ENCODE results near the gene ADRM1. TPM values are rescaled to one million over a fixed set of nuclear protein-coding genes. Genes with fewer than 3 reads are reported as not detected.

The ADRM1 gene
- total RNA-seq, 2 donors from 2014 or later, result 67.3 to 132 TPM

- ATAC-seq (replicated peaks), result no peak
- H3K9me3 Mint-ChIP-seq, result no peaks in the 10 kb centered on the region
- no peaks in the 10 kb centered on the region for H3K27me3 Mint-ChIP-seq
- H3K36me3 Mint-ChIP-seq (ENCODE audit: low read depth), result no peaks in the 10 kb centered on the region
- no peaks in the 10 kb centered on the region for H3K4me1 Mint-ChIP-seq
- H3K4me3 Mint-ChIP-seq, result no peak overlapping the region
- H3K27ac Mint-ChIP-seq, result no peak overlapping the region
Observed at GRCh38 chr20:62327726-62328495, 25.1 kb downstream of the ADRM1 start.

- Mint-ChIP-seq H3K4me3 (no peak overlapping the region), H3K9me3 (no peaks in the 10 kb centered on the region), H3K36me3 (ENCODE audit: low read depth) (no peaks in the 10 kb centered on the region), H3K27me3 (no peaks in the 10 kb centered on the region), H3K4me1 (no peaks in the 10 kb centered on the region), H3K27ac (no peak overlapping the region)
- ATAC-seq (replicated peaks), result no peak
Observed at GRCh38 chr20:62328684-62329388, 26.0 kb downstream of the ADRM1 start.

GRCh38 chr20:62329389-62330377, 26.9 kb downstream of the ADRM1 start:
- ATAC-seq (replicated peaks), result no peak
- no peak overlapping the region for H3K4me3 Mint-ChIP-seq

GRCh38 chr20:62330576-62331317, 27.9 kb downstream of the ADRM1 start:
- no peaks in the 10 kb centered on the region for H3K4me1 Mint-ChIP-seq
- no peak for ATAC-seq (replicated peaks)
- no peak overlapping the region for H3K27ac Mint-ChIP-seq
- no peak overlapping the region for H3K4me3 Mint-ChIP-seq
- no peaks in the 10 kb centered on the region for H3K36me3 Mint-ChIP-seq (ENCODE audit: low read depth)
- H3K9me3 Mint-ChIP-seq, result no peaks in the 10 kb centered on the region
- H3K27me3 Mint-ChIP-seq, result no peaks in the 10 kb centered on the region

More at GRCh38 chr20:62329389-62330377, 26.9 kb downstream of the ADRM1 start:
- Mint-ChIP-seq H3K4me1 (no peaks in the 10 kb centered on the region), H3K27me3 (no peaks in the 10 kb centered on the region), H3K36me3 (ENCODE audit: low read depth) (no peaks in the 10 kb centered on the region), H3K27ac (no peak overlapping the region), H3K9me3 (no peaks in the 10 kb centered on the region)

- Mint-ChIP-seq H3K4me3 (no peak overlapping the region), H3K27ac (no peak overlapping the region), H3K27me3 (peaks cover under 1% of the 10 kb centered on the region), H3K4me1 (no peaks in the 10 kb centered on the region), H3K36me3 (ENCODE audit: low read depth) (no peaks in the 10 kb centered on the region), H3K9me3 (no peaks in the 10 kb centered on the region)
- ATAC-seq (replicated peaks), result no peak
Observed at GRCh38 chr20:62331347-62331746, 28.6 kb downstream of the ADRM1 start.

- peaks cover 6% of the 10 kb centered on the region for H3K27me3 Mint-ChIP-seq
- no peaks in the 10 kb centered on the region for H3K4me1 Mint-ChIP-seq
- H3K9me3 Mint-ChIP-seq, result no peaks in the 10 kb centered on the region
- H3K4me3 Mint-ChIP-seq, result no peak overlapping the region
- H3K36me3 Mint-ChIP-seq (ENCODE audit: low read depth), result no peaks in the 10 kb centered on the region
- no peak for ATAC-seq (replicated peaks)
- H3K27ac Mint-ChIP-seq, result no peak overlapping the region
Observed at GRCh38 chr20:62332421-62332820, 29.6 kb downstream of the ADRM1 start.

- H3K27me3 Mint-ChIP-seq, result peaks cover 8% of the 10 kb centered on the region
Observed at GRCh38 chr20:62332989-62333819, 30.4 kb downstream of the ADRM1 start.

GRCh38 chr20:62333820-62334595, 31.2 kb downstream of the ADRM1 start:
- no peaks in the 10 kb centered on the region for H3K36me3 Mint-ChIP-seq (ENCODE audit: low read depth)

More at GRCh38 chr20:62332989-62333819, 30.4 kb downstream of the ADRM1 start:
- no peaks in the 10 kb centered on the region for H3K36me3 Mint-ChIP-seq (ENCODE audit: low read depth)
- H3K4me3 Mint-ChIP-seq, result no peak overlapping the region
- ATAC-seq (replicated peaks), result no peak
- H3K9me3 Mint-ChIP-seq, result no peaks in the 10 kb centered on the region
- H3K4me1 Mint-ChIP-seq, result no peaks in the 10 kb centered on the region
- no peak overlapping the region for H3K27ac Mint-ChIP-seq

GRCh38 chr20:62334881-62335280, 32.1 kb downstream of the ADRM1 start:
- no peak overlapping the region for H3K4me3 Mint-ChIP-seq
- H3K27me3 Mint-ChIP-seq, result peaks cover 13% of the 10 kb centered on the region
- ATAC-seq (replicated peaks), result no peak
- H3K9me3 Mint-ChIP-seq, result no peaks in the 10 kb centered on the region
- H3K4me1 Mint-ChIP-seq, result no peaks in the 10 kb centered on the region
- no peak overlapping the region for H3K27ac Mint-ChIP-seq
- H3K36me3 Mint-ChIP-seq (ENCODE audit: low read depth), result no peaks in the 10 kb centered on the region

More at GRCh38 chr20:62333820-62334595, 31.2 kb downstream of the ADRM1 start:
- Mint-ChIP-seq H3K4me1 (no peaks in the 10 kb centered on the region), H3K9me3 (no peaks in the 10 kb centered on the region), H3K27ac (no peak overlapping the region), H3K4me3 (no peak overlapping the region), H3K27me3 (peaks cover 8% of the 10 kb centered on the region)
- ATAC-seq (replicated peaks), result no peak

- no peak for ATAC-seq (replicated peaks)
- no peaks in the 10 kb centered on the region for H3K9me3 Mint-ChIP-seq
- no peaks in the 10 kb centered on the region for H3K36me3 Mint-ChIP-seq (ENCODE audit: low read depth)
- H3K27me3 Mint-ChIP-seq, result peaks cover 15% of the 10 kb centered on the region
- H3K4me1 Mint-ChIP-seq, result no peaks in the 10 kb centered on the region
- H3K27ac Mint-ChIP-seq, result no peak overlapping the region
- H3K4me3 Mint-ChIP-seq, result no peak overlapping the region
Observed at GRCh38 chr20:62335532-62335931, 32.7 kb downstream of the ADRM1 start.

GRCh38 chr20:62336329-62336728, 33.5 kb downstream of the ADRM1 start:
- Mint-ChIP-seq H3K9me3 (no peaks in the 10 kb centered on the region), H3K4me3 (no peak overlapping the region), H3K36me3 (ENCODE audit: low read depth) (no peaks in the 10 kb centered on the region), H3K4me1 (no peaks in the 10 kb centered on the region), H3K27ac (no peak overlapping the region), H3K27me3 (peaks cover 15% of the 10 kb centered on the region)
- ATAC-seq (replicated peaks), result no peak

- ATAC-seq (replicated peaks), result no peak
- H3K9me3 Mint-ChIP-seq, result no peaks in the 10 kb centered on the region
- H3K27ac Mint-ChIP-seq, result no peak overlapping the region
- H3K36me3 Mint-ChIP-seq (ENCODE audit: low read depth), result no peaks in the 10 kb centered on the region
- H3K27me3 Mint-ChIP-seq, result peaks cover 15% of the 10 kb centered on the region
- H3K4me1 Mint-ChIP-seq, result no peaks in the 10 kb centered on the region
- H3K4me3 Mint-ChIP-seq, result no peak overlapping the region
Observed at GRCh38 chr20:62336775-62337557, 34.2 kb downstream of the ADRM1 start.

Data from activated T-helper 17 cell treated with anti-CD3 and anti-CD28 coated beads, Interleukin-2, amount 50 U/mL, for 72 hours (primary cell).